ENCODE results near the gene ZHX3.

Gene ZHX3

GRCh38 chr20:41259309-41259708 is 58.2 kb downstream of the ZHX3 start:
- Histone ChIP-seq H3K36me3 (no peaks in the 10 kb centered on the region), H3K4me3 (ENCODE audit: low read depth in 1 of 2, low read length in 1 of 2) (no peak overlapping the region), H3K9me3 (no peaks in the 10 kb centered on the region), H3K4me1 (ENCODE audit: control insufficient read depth in 1 of 2, insufficient read depth in 1 of 2, low read depth in 1 of 2, low read length in 1 of 2) (no peaks in the 10 kb centered on the region), H3K27ac (no peak overlapping the region), H3K27me3 (peaks cover 4% of the 10 kb centered on the region)
- no peak for TF ChIP-seq CTCF (IDR thresholded peaks at IDR 0.05)

- Histone ChIP-seq H3K27me3 (peaks cover 4% of the 10 kb centered on the region), H3K36me3 (no peaks in the 10 kb centered on the region), H3K4me1 (ENCODE audit: control insufficient read depth in 1 of 2, insufficient read depth in 1 of 2, low read depth in 1 of 2, low read length in 1 of 2) (no peaks in the 10 kb centered on the region), H3K4me3 (ENCODE audit: low read depth in 1 of 2, low read length in 1 of 2) (no peak overlapping the region), H3K9me3 (no peaks in the 10 kb centered on the region), H3K27ac (no peak overlapping the region)
- no peak for TF ChIP-seq CTCF (IDR thresholded peaks at IDR 0.05)
Observed at GRCh38 chr20:41258474-41258873, 59.1 kb downstream of the ZHX3 start.

GRCh38 chr20:41256516-41256915 is 61.0 kb downstream of the ZHX3 start:
- TF ChIP-seq CTCF (IDR thresholded peaks at IDR 0.05) = no peak
- Histone ChIP-seq H3K36me3 (no peaks in the 10 kb centered on the region), H3K4me3 (ENCODE audit: low read depth in 1 of 2, low read length in 1 of 2) (no peak overlapping the region), H3K9me3 (no peaks in the 10 kb centered on the region), H3K27ac (no peak overlapping the region), H3K27me3 (no peaks in the 10 kb centered on the region), H3K4me1 (ENCODE audit: control insufficient read depth in 1 of 2, insufficient read depth in 1 of 2, low read depth in 1 of 2, low read length in 1 of 2) (no peaks in the 10 kb centered on the region)

GRCh38 chr20:41255655-41256054 is 61.9 kb downstream of the ZHX3 start:
- Histone ChIP-seq H3K27me3 (no peaks in the 10 kb centered on the region), H3K4me3 (ENCODE audit: low read depth in 1 of 2, low read length in 1 of 2) (no peak overlapping the region), H3K27ac (no peak overlapping the region), H3K36me3 (no peaks in the 10 kb centered on the region), H3K9me3 (no peaks in the 10 kb centered on the region), H3K4me1 (ENCODE audit: control insufficient read depth in 1 of 2, insufficient read depth in 1 of 2, low read depth in 1 of 2, low read length in 1 of 2) (no peaks in the 10 kb centered on the region)
- TF ChIP-seq CTCF (IDR thresholded peaks at IDR 0.05) = no peak

GRCh38 chr20:41249411-41250281 is 67.9 kb downstream of the ZHX3 start:
- H3K4me1 ChIP-seq (ENCODE audit: control insufficient read depth in 1 of 2, insufficient read depth in 1 of 2, low read depth in 1 of 2, low read length in 1 of 2) = no peaks in the 10 kb centered on the region
- no peaks in the 10 kb centered on the region for H3K9me3 ChIP-seq
- H3K27me3 ChIP-seq = no peaks in the 10 kb centered on the region
- H3K36me3 ChIP-seq = no peaks in the 10 kb centered on the region
- no peak overlapping the region for H3K4me3 ChIP-seq (ENCODE audit: low read depth in 1 of 2, low read length in 1 of 2)
- H3K27ac ChIP-seq = no peak overlapping the region
- TF ChIP-seq CTCF (IDR thresholded peaks at IDR 0.05) = no peak

Data from neutrophil (primary cell).